Measurements from ENCODE around the gene EIF1. TPM values are rescaled to one million over a fixed set of nuclear protein-coding genes. Genes with fewer than 3 reads are reported as not detected.

The EIF1 gene
- total and polyA plus RNA-seq, 2 experiments from 2014 or later = 285 to 726 TPM

DNA sequence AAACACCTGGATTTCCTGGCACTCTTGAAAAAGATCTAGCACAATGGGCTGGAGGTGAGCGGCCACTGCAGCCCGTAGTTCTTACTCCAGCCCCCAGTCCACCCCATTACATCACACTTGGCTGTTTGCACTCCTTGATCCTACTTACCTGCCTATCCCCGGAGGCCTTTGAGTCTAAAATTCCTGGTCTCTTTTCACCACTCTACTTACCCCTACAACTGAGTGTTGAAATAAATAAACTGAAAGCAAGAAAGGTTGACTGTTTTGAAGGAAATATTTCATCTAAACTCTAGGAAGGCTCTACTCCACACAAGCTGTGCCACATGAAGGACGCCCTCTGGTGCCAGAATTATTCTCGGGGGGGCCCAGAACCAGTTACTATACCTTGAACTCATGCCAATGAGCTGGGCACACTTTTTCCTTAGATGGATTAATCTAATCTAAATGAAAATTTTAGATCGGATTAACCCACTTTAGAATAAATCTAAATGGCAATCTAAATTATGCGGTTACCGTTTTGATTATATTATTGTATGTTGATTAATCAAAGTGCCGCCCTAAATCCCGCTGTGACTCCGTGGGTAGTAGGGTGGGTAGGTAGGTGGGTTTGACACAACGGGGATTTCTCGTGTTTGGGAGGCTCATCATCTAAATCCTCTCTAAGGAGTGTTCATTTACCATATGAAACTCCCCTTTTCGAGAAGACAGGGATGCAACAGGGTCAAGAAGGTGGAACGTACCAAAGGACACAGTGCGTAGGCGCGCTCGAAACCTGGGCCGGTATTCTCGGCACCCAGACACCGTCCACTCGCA is 651 bp upstream of the EIF1 start:
- peak overlapping the region; percentile 83 for H3K27ac ChIP-seq

DNA sequence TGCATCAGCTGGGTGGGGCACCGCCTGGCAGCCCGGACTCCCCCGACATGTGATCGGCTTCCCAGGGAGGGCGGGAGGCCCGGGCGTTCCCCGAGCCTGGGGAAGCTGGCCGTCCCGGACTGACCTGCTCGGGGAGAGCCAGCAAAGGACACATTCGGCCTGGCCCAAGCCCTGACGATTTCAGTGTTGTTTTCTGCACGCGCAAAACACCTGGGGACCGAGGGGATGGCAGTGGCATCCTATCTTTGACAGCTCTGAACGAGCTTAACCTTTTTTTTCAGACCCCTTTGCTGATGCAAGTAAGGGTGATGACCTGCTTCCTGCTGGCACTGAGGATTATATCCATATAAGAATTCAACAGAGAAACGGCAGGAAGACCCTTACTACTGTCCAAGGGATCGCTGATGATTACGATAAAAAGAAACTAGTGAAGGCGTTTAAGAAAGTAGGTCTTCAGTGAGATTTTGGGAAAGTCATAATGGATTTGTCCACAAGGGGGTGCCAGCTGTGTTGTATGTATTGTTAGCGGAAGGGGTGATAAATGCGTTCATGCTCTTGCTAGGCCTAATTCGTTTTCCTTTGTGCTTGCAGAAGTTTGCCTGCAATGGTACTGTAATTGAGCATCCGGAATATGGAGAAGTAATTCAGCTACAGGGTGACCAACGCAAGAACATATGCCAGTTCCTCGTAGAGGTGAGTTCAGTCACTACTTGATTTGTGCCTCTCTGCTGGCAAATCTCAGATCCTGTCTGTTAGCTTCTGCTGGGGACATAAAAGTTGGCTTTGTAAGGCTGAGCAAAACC is 1.0 kb downstream of the EIF1 start:
- DNase-seq (ENCODE audit: low read depth in 1 of 2, low spot score in 1 of 2) = peak; percentile 52 to 79
- TF ChIP-seq CTCF (IDR thresholded peaks at IDR 0.05; ENCODE audit: low read depth, low read length) = peak; percentile 58

More for the DNA sequence above, 651 bp upstream of the EIF1 start:
- Histone ChIP-seq H3K36me3 (peaks cover 32% of the 10 kb centered on the region), H3K4me1 (ENCODE audit: low read depth) (peaks cover 7% of the 10 kb centered on the region), H3K27me3 (no peaks in the 10 kb centered on the region), H3K9me3 (ENCODE audit: low read depth) (no peaks in the 10 kb centered on the region), H3K4me3 (peak overlapping the region; percentile 40)
- peak; percentile 20 for TF ChIP-seq CTCF (IDR thresholded peaks at IDR 0.05; ENCODE audit: low read depth, low read length)
- peak; percentile 37 to 44 for DNase-seq (ENCODE audit: low read depth in 1 of 2, low spot score in 1 of 2)

DNA sequence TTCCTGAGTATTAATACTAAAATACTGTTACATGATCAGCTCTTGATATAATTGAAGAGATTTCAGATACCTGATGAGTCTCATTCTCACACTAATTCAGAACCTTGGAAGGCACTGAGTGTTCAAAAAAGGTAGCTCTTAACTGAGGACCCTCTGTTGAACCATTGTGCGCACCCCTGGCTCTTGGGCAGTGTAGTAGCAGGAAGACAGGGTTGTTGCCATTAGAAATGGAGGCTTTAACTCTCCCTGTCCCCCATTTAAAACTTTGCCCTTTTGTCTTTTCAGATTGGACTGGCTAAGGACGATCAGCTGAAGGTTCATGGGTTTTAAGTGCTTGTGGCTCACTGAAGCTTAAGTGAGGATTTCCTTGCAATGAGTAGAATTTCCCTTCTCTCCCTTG is 1.8 kb downstream of the EIF1 start:
- peak overlapping the region; percentile 88 for H3K4me3 ChIP-seq
- no peaks in the 10 kb centered on the region for H3K9me3 ChIP-seq (ENCODE audit: low read depth)
- peaks cover 7% of the 10 kb centered on the region for H3K4me1 ChIP-seq (ENCODE audit: low read depth)
- TF ChIP-seq CTCF (IDR thresholded peaks at IDR 0.05; ENCODE audit: low read depth, low read length) = no peak
- H3K36me3 ChIP-seq = peaks cover 35% of the 10 kb centered on the region
- peak overlapping the region; percentile 99 for H3K27ac ChIP-seq
- no peaks in the 10 kb centered on the region for H3K27me3 ChIP-seq
- DNase-seq (ENCODE audit: low read depth in 1 of 2, low spot score in 1 of 2) = no peak

More for the DNA sequence above, 1.0 kb downstream of the EIF1 start:
- Histone ChIP-seq H3K27me3 (no peaks in the 10 kb centered on the region), H3K4me3 (peak overlapping the region; percentile 88), H3K27ac (peak overlapping the region; percentile 99), H3K9me3 (ENCODE audit: low read depth) (no peaks in the 10 kb centered on the region), H3K4me1 (ENCODE audit: low read depth) (peaks cover 7% of the 10 kb centered on the region), H3K36me3 (peaks cover 35% of the 10 kb centered on the region)

GRCh38 chr17:41691031-41691777 is 2.5 kb downstream of the EIF1 start:
- Histone ChIP-seq H3K4me1 (ENCODE audit: low read depth) (peaks cover 7% of the 10 kb centered on the region), H3K27me3 (no peaks in the 10 kb centered on the region), H3K36me3 (peaks cover 35% of the 10 kb centered on the region), H3K27ac (peak overlapping the region; percentile 29), H3K9me3 (ENCODE audit: low read depth) (no peaks in the 10 kb centered on the region), H3K4me3 (no peak overlapping the region)
- no peak for TF ChIP-seq CTCF (IDR thresholded peaks at IDR 0.05; ENCODE audit: low read depth, low read length)
- DNase-seq (ENCODE audit: low read depth in 1 of 2, low spot score in 1 of 2) = no peak
